ENCODE measurements around the gene CWC22. TPM values are rescaled to one million over a fixed set of nuclear protein-coding genes. Genes with fewer than 3 reads are reported as not detected.

CWC22 gene
- total and polyA plus RNA-seq, 2 experiments from 2014 or later = 15.2 to 21.2 TPM

DNA sequence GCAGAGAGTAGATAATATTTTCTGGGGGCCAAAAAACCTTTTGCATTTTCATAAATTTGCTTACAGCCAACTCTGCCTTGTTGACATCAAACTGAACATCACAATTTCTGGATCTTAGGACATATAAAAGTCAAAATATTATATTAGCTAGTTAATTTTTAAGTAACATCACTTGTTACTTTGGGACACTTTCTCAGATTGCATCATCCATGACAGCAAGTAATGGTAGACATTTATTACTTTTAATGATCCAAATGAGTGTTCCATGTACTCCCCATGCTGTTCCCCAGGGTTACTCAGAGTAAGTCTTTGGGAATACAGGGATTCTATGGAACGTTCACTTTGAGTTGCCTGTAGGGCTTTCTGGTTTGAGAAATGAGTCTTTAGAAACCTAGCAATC lies 39.1 kb upstream of the CWC22 start:
- H3K9me3 ChIP-seq (ENCODE audit: low read depth) = no peaks in the 10 kb centered on the region
- no peaks in the 10 kb centered on the region for H3K27me3 ChIP-seq
- no peak overlapping the region for H3K4me3 ChIP-seq
- H3K27ac ChIP-seq = no peak overlapping the region
- H3K36me3 ChIP-seq = no peaks in the 10 kb centered on the region
- no peak for DNase-seq (ENCODE audit: low read depth in 1 of 2, low spot score in 1 of 2)
- TF ChIP-seq, protein P1, sequence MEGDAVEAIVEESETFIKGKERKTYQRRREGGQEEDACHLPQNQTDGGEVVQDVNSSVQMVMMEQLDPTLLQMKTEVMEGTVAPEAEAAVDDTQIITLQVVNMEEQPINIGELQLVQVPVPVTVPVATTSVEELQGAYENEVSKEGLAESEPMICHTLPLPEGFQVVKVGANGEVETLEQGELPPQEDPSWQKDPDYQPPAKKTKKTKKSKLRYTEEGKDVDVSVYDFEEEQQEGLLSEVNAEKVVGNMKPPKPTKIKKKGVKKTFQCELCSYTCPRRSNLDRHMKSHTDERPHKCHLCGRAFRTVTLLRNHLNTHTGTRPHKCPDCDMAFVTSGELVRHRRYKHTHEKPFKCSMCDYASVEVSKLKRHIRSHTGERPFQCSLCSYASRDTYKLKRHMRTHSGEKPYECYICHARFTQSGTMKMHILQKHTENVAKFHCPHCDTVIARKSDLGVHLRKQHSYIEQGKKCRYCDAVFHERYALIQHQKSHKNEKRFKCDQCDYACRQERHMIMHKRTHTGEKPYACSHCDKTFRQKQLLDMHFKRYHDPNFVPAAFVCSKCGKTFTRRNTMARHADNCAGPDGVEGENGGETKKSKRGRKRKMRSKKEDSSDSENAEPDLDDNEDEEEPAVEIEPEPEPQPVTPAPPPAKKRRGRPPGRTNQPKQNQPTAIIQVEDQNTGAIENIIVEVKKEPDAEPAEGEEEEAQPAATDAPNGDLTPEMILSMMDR (IDR thresholded peaks at IDR 0.05; ENCODE audit: low read depth, low read length) = no peak
- H3K4me1 ChIP-seq (ENCODE audit: low read depth) = no peaks in the 10 kb centered on the region

DNA sequence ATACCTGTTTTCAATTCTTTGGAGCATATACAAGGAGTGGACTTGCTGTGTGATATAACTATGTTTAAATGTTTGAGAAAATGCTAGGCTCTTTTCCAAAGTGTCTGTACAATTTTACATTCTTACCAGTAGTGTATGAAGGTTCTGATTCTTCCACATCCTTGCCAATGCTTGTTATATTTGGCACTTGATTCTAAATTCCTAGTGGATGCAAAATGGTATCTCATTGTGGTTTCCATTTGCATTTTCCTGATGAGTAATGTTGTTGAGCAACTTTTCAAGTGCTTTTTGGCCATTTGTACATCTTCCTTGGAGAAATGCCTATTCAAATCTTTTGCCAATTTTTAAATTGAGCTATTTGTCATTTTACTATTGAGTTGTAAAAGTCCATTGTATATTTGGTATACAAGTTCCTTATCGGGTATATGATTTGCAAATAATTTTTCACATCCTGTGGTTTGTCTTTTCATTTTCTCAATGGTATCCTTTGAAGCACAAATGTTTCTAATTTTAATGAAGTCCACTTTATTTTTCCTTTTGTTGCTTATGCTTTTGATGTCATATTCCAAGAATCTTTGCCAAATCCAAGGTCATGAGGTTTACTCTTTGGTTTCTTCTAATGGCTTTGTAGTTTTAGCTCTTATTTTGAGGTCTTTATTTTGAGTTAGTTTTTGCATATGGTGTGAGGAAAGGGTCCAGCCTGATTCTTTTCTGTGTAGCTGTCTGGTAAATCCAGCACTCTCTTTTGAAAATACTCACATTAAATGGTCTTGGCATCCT lies 33.2 kb upstream of the CWC22 start:
- no peak overlapping the region for H3K27ac ChIP-seq
- no peaks in the 10 kb centered on the region for H3K4me1 ChIP-seq (ENCODE audit: low read depth)
- H3K27me3 ChIP-seq = no peaks in the 10 kb centered on the region
- TF ChIP-seq, protein P1 (IDR thresholded peaks at IDR 0.05; ENCODE audit: low read depth, low read length) = peak; percentile 40
- peak in 1 of 2 donors; percentile 97 for DNase-seq (ENCODE audit: low read depth in 1 of 2, low spot score in 1 of 2)
- no peak overlapping the region for H3K4me3 ChIP-seq
- H3K9me3 ChIP-seq (ENCODE audit: low read depth) = no peaks in the 10 kb centered on the region
- no peaks in the 10 kb centered on the region for H3K36me3 ChIP-seq

DNA sequence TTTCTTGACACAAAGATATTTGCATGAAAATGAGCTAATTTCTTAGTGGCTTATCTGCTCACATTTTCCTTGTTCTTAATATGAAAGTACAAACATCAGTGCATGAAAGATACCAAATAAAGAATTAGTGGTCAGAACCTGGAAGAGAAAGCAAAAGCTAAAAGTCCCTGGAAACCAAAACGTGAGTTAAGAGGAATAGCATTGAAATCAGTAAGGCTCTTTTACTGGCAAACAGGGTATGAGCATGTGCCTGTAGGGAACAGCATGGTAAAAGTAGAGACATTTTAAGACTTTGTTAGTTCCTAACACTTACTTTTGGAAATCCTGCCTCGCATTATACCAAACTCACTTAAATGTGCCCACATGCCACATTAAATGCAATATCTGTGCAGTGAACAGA lies 31.9 kb upstream of the CWC22 start:
- H3K9me3 ChIP-seq (ENCODE audit: low read depth) = no peaks in the 10 kb centered on the region
- no peak overlapping the region for H3K27ac ChIP-seq
- no peaks in the 10 kb centered on the region for H3K36me3 ChIP-seq
- no peaks in the 10 kb centered on the region for H3K27me3 ChIP-seq
- TF ChIP-seq, protein P1 (IDR thresholded peaks at IDR 0.05; ENCODE audit: low read depth, low read length) = no peak
- no peaks in the 10 kb centered on the region for H3K4me1 ChIP-seq (ENCODE audit: low read depth)
- H3K4me3 ChIP-seq = no peak overlapping the region
- DNase-seq (ENCODE audit: low read depth in 1 of 2, low spot score in 1 of 2) = no peak

DNA sequence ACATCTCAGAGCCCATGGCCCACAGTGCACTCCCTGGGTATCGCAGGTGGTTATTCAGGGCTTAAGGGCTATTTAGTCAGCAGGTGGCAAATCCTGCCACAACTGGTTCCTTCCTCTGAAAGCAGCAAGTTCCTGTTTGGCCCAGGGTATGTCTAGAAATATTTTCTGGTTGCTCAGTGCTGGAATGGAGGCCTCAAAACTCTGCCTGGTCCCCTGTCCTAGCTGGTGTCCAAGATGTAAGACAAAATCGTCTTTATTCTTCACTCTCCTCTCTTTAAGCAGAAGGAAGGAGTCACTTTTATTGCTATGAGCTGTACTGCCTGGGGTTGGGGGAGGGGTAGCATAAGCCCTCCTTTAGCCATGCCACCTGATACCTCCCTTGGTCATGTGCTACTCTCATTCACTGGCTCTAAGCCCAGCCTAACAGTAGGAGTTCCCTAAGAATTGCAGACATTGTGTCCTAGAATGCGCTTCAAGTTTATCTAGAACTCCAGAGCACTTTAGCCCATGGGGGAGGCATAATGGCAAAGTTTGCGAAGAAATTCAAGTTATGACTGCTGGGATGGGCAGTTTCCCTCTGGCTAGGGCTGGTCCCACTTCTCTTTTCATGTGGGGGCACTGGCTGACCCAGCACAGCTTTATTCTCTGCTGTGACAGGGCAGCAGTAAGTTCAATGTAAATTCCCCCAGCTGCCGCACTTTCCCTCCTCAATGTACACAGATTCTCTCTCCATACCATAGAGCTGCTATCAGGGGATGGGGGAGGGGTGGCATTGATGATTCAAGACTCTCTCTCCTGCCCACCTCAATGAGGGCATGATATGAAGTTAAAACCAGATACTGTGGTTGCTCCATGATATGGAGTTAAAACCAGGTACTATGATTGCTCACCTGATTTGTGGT lies 27.1 kb upstream of the CWC22 start:
- H3K36me3 ChIP-seq = no peaks in the 10 kb centered on the region
- H3K4me3 ChIP-seq = no peak overlapping the region
- TF ChIP-seq, protein P1 (IDR thresholded peaks at IDR 0.05; ENCODE audit: low read depth, low read length) = no peak
- H3K9me3 ChIP-seq (ENCODE audit: low read depth) = no peaks in the 10 kb centered on the region
- no peak overlapping the region for H3K27ac ChIP-seq
- DNase-seq (ENCODE audit: low read depth in 1 of 2, low spot score in 1 of 2) = peak; percentile 28 to 79
- no peaks in the 10 kb centered on the region for H3K27me3 ChIP-seq
- no peaks in the 10 kb centered on the region for H3K4me1 ChIP-seq (ENCODE audit: low read depth)

DNA sequence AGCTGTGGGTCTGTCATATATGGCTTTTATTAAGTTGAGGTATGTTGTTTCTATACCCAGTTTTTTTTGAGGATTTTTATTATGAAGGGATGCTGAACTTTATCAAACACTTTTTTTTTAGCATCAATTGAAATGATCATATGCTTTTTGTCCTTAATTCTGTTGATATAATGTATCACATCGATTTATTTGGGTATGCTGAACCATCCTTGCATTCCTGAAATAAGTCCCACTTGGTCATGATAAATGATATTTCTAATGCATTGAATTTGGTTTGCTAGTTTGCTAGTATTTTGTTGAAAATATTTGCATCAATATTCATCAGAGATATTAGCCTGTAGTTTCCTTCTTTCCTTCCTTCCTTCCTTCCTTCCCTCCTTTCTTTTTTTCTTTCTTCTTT lies 22.5 kb upstream of the CWC22 start:
- no peak overlapping the region for H3K4me3 ChIP-seq
- H3K36me3 ChIP-seq = no peaks in the 10 kb centered on the region
- no peaks in the 10 kb centered on the region for H3K4me1 ChIP-seq (ENCODE audit: low read depth)
- no peak overlapping the region for H3K27ac ChIP-seq
- TF ChIP-seq, protein P1 (IDR thresholded peaks at IDR 0.05; ENCODE audit: low read depth, low read length) = no peak
- no peaks in the 10 kb centered on the region for H3K27me3 ChIP-seq
- no peaks in the 10 kb centered on the region for H3K9me3 ChIP-seq (ENCODE audit: low read depth)
- no peak for DNase-seq (ENCODE audit: low read depth in 1 of 2, low spot score in 1 of 2)
